ENCODE results near the gene ZNF644. TPM values are rescaled to one million over a fixed set of nuclear protein-coding genes. Genes with fewer than 3 reads are reported as not detected.

The ZNF644 gene
- total RNA-seq, 1 donor from 2014 or later: 49.8 TPM

DNA sequence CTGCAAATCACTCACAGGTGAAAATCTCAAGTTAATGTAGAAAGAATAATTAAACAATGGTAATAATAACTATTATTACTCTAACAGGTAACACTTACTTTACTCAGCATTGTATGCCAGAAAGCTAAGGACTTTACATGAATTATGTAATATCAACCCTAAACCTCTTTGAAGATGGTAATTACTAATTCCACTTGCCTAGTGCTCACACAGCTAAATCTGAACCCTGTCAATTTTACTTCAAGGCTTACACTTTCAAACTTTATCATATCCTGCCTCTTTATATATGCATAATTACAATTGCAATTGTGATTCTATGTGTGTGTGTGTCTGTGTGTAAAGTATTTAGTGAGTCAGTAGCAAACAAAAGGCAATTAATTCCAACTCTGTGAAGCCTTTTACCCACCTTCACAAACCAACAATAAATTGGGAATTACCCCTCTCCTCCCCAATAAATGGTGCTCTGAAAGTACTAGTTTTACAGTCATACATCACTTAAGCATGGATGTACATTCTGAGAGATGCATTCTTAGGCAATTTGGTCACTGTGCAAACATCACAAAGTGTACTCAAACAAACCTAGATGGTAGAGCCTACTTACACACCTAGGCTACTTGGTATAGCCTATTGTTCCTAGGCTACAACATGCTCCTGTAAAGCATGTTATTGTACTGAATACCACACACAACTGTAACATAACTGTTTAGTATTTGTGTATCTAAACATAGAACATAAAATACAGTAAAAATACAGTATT is 5.9 kb downstream of the ZNF644 start:
- Mint-ChIP-seq H3K4me3 (ENCODE audit: low read depth) (no peak overlapping the region), H3K4me1 (ENCODE audit: low read depth) (peaks cover 57% of the 10 kb centered on the region), H3K27ac (no peak overlapping the region), H3K9me3 (no peaks in the 10 kb centered on the region), H3K27me3 (ENCODE audit: low read depth) (no peaks in the 10 kb centered on the region), H3K36me3 (ENCODE audit: low read depth) (peaks cover 59% of the 10 kb centered on the region)
- DNase-seq (ENCODE audit: low spot score): no peak
- intact Hi-C loops (cut with micrococcal nuclease): no loop called here

- no peaks in the 10 kb centered on the region for H3K9me3 Mint-ChIP-seq
- no peak overlapping the region for H3K4me3 Mint-ChIP-seq (ENCODE audit: low read depth)
- H3K27ac Mint-ChIP-seq: no peak overlapping the region
- no peak for DNase-seq (ENCODE audit: low spot score)
- peaks cover 53% of the 10 kb centered on the region for H3K36me3 Mint-ChIP-seq (ENCODE audit: low read depth)
- peaks cover 51% of the 10 kb centered on the region for H3K4me1 Mint-ChIP-seq (ENCODE audit: low read depth)
- intact Hi-C loops (cut with micrococcal nuclease): no loop called here
- H3K27me3 Mint-ChIP-seq (ENCODE audit: low read depth): no peaks in the 10 kb centered on the region
These were observed 6.5 kb downstream of the ZNF644 start for GRCh38 chr1:91015358-91015780.

DNA sequence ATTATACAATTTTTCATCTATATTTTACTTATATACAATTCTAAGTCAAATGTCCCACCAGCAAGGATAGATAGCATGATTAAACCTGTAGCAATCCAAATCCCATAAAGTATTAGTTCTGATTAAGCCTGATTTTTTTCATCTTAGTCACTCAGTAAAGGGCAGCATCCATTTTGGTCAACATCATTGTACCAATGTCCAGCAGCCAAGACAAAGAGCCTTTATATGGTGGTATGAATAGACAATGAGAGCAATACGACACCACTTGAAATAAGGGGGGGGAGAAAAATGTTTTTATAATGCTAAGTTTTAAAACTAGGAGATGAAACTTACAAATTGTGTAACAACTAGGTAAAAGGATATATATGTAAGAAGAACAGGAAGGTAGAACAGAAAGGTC is 7.4 kb downstream of the ZNF644 start:
- DNase-seq (ENCODE audit: low spot score): no peak
- no peaks in the 10 kb centered on the region for H3K9me3 Mint-ChIP-seq
- no peak overlapping the region for H3K4me3 Mint-ChIP-seq (ENCODE audit: low read depth)
- H3K27ac Mint-ChIP-seq: no peak overlapping the region
- peaks cover 48% of the 10 kb centered on the region for H3K4me1 Mint-ChIP-seq (ENCODE audit: low read depth)
- intact Hi-C loops (cut with micrococcal nuclease): no loop called here
- H3K36me3 Mint-ChIP-seq (ENCODE audit: low read depth): peaks cover 52% of the 10 kb centered on the region
- no peaks in the 10 kb centered on the region for H3K27me3 Mint-ChIP-seq (ENCODE audit: low read depth)

DNA sequence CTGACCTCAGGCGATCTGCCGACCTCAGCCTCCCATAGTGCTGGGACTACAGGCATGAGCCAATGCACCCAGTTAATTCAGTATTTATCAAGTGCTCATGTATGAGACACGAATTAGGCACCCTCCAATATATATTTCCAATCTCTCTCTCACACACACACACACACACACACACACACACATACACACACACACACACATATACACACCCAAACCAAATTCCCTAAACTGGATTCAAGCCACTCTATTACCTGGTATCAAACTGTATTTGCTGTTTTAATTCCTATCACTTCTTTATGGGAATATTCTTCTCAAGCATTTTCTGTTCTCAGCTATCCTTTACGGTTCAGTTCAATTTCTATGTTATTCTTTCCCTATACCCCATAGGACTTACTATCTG is 8.5 kb downstream of the ZNF644 start:
- no peak for DNase-seq (ENCODE audit: low spot score)
- intact Hi-C loops (cut with micrococcal nuclease): no loop called here
- Mint-ChIP-seq H3K27me3 (ENCODE audit: low read depth) (no peaks in the 10 kb centered on the region), H3K36me3 (ENCODE audit: low read depth) (peaks cover 47% of the 10 kb centered on the region), H3K27ac (no peak overlapping the region), H3K4me1 (ENCODE audit: low read depth) (peaks cover 40% of the 10 kb centered on the region), H3K4me3 (ENCODE audit: low read depth) (no peak overlapping the region), H3K9me3 (no peaks in the 10 kb centered on the region)

DNA sequence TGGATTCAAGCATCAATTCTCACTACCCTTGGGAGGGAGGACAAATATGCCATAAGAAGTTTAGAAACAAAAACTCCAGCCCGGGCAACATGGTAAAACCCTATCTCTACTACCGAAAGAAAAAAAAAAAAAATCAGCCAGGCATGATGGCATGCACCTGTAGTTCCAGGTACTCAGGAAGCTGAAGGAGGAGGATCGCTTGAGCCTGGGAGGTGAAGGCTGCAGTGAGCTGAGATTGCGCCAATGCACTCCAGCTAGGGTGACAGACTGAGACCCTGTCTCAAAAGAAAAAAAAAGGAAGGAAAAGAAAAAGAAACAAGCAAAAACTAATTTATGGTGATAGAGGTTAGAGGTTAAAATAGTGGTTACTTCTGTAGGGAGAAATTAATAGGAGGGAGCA is 9.6 kb downstream of the ZNF644 start:
- Mint-ChIP-seq H3K9me3 (no peaks in the 10 kb centered on the region), H3K36me3 (ENCODE audit: low read depth) (peaks cover 46% of the 10 kb centered on the region), H3K4me3 (ENCODE audit: low read depth) (no peak overlapping the region), H3K4me1 (ENCODE audit: low read depth) (peaks cover 36% of the 10 kb centered on the region), H3K27me3 (ENCODE audit: low read depth) (no peaks in the 10 kb centered on the region), H3K27ac (no peak overlapping the region)
- DNase-seq (ENCODE audit: low spot score): no peak
- intact Hi-C loops (cut with micrococcal nuclease): no loop called here

- no peak overlapping the region for H3K27ac Mint-ChIP-seq
- H3K9me3 Mint-ChIP-seq: no peaks in the 10 kb centered on the region
- H3K4me1 Mint-ChIP-seq (ENCODE audit: low read depth): peaks cover 37% of the 10 kb centered on the region
- intact Hi-C loops (cut with micrococcal nuclease): no loop called here
- no peak overlapping the region for H3K4me3 Mint-ChIP-seq (ENCODE audit: low read depth)
- peaks cover 47% of the 10 kb centered on the region for H3K36me3 Mint-ChIP-seq (ENCODE audit: low read depth)
- H3K27me3 Mint-ChIP-seq (ENCODE audit: low read depth): no peaks in the 10 kb centered on the region
- no peak for DNase-seq (ENCODE audit: low spot score)
These were observed 10.1 kb downstream of the ZNF644 start for GRCh38 chr1:91011726-91012125.

GRCh38 chr1:91007827-91008226 is 14.0 kb downstream of the ZNF644 start:
- Mint-ChIP-seq H3K9me3 (peaks cover 7% of the 10 kb centered on the region), H3K36me3 (ENCODE audit: low read depth) (peaks cover 58% of the 10 kb centered on the region), H3K4me3 (ENCODE audit: low read depth) (no peak overlapping the region), H3K27me3 (ENCODE audit: low read depth) (no peaks in the 10 kb centered on the region), H3K27ac (no peak overlapping the region), H3K4me1 (ENCODE audit: low read depth) (peaks cover 34% of the 10 kb centered on the region)
- intact Hi-C loops (cut with micrococcal nuclease): no loop called here
- no peak for DNase-seq (ENCODE audit: low spot score)

DNA sequence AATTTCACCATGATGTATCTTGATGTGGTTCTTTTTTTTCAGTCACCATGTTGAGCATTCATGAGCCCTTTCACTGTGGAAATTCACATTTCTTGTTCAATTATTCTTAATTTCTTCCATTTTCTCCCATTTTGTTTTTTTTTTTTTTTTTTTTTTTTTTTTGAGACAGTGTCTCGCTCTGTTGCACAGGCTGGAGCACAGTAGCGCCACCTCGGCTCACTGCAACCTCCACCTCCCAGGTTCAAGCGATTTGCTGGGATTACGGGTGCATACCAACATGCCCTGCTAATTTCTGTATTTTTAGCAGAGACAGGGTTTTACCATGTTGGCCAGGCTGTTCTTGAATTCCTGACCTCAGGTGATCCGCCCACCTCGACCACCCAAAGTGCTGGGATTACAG is 14.7 kb downstream of the ZNF644 start:
- H3K36me3 Mint-ChIP-seq (ENCODE audit: low read depth): peaks cover 59% of the 10 kb centered on the region
- no peak for DNase-seq (ENCODE audit: low spot score)
- no peak overlapping the region for H3K4me3 Mint-ChIP-seq (ENCODE audit: low read depth)
- H3K9me3 Mint-ChIP-seq: peaks cover 8% of the 10 kb centered on the region
- intact Hi-C loops (cut with micrococcal nuclease): no loop called here
- H3K4me1 Mint-ChIP-seq (ENCODE audit: low read depth): peaks cover 28% of the 10 kb centered on the region
- no peak overlapping the region for H3K27ac Mint-ChIP-seq
- H3K27me3 Mint-ChIP-seq (ENCODE audit: low read depth): no peaks in the 10 kb centered on the region

DNA sequence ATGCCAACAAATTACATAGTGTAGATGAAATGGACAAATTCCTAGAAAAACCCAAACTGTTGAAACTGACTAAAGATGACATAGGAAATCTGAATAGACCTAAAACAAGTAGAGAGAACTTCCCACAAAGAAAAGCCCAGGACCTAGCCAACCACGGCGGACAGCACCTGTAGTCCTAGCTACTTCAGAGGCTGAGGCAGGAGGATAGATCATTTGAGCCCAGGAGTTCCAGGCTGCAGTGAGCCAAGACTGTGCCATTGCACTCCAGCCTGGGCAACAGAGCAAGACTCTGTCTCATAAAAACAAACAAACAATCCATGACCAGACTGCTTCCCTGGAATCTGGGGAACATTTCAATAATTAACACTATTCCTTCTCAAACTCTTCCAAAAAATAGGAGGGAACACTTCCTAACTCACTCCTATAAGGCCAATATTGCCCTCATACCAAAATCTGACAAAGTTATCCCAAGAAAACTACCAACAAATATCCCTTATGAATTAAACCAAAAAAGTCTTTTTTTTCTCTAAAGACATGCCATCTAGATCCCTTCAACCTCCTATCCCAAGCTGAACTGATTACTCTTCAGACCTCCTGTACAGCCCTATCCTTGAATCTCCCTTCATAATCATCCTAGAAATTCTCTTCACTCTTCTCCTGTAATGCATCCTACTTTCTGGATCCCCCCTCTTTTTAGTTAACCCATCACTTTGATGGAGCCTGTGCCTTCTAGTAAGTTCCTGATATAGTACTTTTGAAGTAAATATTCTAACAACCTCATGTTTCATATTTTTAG is 15.5 kb downstream of the ZNF644 start:
- no peak for DNase-seq (ENCODE audit: low spot score)
- peaks cover 25% of the 10 kb centered on the region for H3K4me1 Mint-ChIP-seq (ENCODE audit: low read depth)
- H3K27ac Mint-ChIP-seq: no peak overlapping the region
- H3K27me3 Mint-ChIP-seq (ENCODE audit: low read depth): no peaks in the 10 kb centered on the region
- intact Hi-C loops (cut with micrococcal nuclease): no loop called here
- no peak overlapping the region for H3K4me3 Mint-ChIP-seq (ENCODE audit: low read depth)
- peaks cover 14% of the 10 kb centered on the region for H3K9me3 Mint-ChIP-seq
- H3K36me3 Mint-ChIP-seq (ENCODE audit: low read depth): peaks cover 64% of the 10 kb centered on the region

GRCh38 chr1:91005285-91005684 is 16.6 kb downstream of the ZNF644 start:
- Mint-ChIP-seq H3K9me3 (peaks cover 20% of the 10 kb centered on the region), H3K36me3 (ENCODE audit: low read depth) (peaks cover 71% of the 10 kb centered on the region), H3K27me3 (ENCODE audit: low read depth) (no peaks in the 10 kb centered on the region), H3K4me1 (ENCODE audit: low read depth) (peaks cover 30% of the 10 kb centered on the region), H3K27ac (no peak overlapping the region), H3K4me3 (ENCODE audit: low read depth) (no peak overlapping the region)
- no peak for DNase-seq (ENCODE audit: low spot score)
- intact Hi-C loops (cut with micrococcal nuclease): no loop called here

DNA sequence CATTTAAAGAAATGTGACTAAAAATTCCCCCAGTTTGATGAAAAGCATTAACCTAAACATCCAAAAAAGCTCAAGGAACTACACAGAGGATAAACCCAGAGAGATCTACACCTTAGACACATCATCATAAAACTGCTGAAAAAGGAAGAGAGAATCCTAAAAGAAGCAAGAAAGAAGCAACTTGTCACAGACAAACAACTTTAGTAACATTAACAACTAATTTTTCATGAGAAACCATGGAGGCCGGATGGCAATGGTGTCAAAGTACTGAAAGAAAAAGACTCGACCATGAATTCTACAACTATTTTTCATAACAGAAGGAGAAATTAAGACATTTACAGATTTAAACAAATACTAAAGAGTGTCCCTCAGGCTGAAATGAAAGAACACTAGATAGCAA is 17.7 kb downstream of the ZNF644 start:
- intact Hi-C loops (cut with micrococcal nuclease): no loop called here
- H3K27me3 Mint-ChIP-seq (ENCODE audit: low read depth): no peaks in the 10 kb centered on the region
- H3K27ac Mint-ChIP-seq: no peak overlapping the region
- H3K4me3 Mint-ChIP-seq (ENCODE audit: low read depth): no peak overlapping the region
- H3K4me1 Mint-ChIP-seq (ENCODE audit: low read depth): peaks cover 28% of the 10 kb centered on the region
- no peak for DNase-seq (ENCODE audit: low spot score)
- H3K36me3 Mint-ChIP-seq (ENCODE audit: low read depth): peaks cover 77% of the 10 kb centered on the region
- peaks cover 23% of the 10 kb centered on the region for H3K9me3 Mint-ChIP-seq

DNA sequence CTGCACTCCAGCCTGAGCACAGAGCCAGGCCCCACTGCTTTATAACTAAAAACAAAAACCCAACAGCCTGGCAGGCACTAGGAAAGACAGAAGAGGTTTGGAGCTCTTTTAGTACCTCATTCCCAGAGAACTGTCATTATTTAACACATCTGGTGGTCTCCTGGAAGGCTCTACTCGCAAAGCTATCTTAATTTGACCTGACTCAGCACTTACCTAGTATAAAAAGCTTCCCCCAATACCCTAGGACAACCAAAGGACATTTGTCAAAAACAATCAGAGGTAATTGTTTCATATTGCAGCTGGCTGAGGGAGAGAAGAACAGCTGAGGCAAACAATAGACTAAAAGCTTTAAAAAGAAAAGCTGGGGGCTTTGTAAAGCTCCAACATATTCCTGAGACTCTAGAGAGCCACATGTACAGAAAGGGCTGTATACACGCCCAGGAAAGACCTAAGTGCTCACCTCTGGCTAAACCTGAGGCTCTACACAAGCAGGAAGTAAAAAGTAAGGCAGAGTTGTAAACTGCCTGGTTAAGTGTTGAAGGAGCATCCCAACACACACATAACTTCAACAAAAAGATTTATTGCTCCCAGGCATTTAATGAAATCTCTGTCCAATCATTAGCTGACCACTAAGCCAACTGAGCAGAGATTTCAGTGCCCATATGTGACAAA is 25.0 kb downstream of the ZNF644 start:
- Mint-ChIP-seq H3K27ac (no peak overlapping the region), H3K9me3 (peaks cover 48% of the 10 kb centered on the region), H3K27me3 (ENCODE audit: low read depth) (no peaks in the 10 kb centered on the region), H3K4me1 (ENCODE audit: low read depth) (peaks cover 19% of the 10 kb centered on the region), H3K36me3 (ENCODE audit: low read depth) (peaks cover 92% of the 10 kb centered on the region), H3K4me3 (ENCODE audit: low read depth) (no peak overlapping the region)
- DNase-seq (ENCODE audit: low spot score): no peak
- intact Hi-C loops (cut with micrococcal nuclease): no loop called here
